GM12892 (cell line): ENCODE results near the gene TNK1.

Experiments used
- POLR2A ChIP-seq: IDR thresholded peaks from 2 replicates; pipeline ENCODE4 v1.6.1; 2011; ENCODE audit warnings: low read depth, low read length, control low read depth
- POLR2AphosphoS5 ChIP-seq: IDR thresholded peaks from 2 replicates; pipeline ENCODE4 v1.6.1; 2011; ENCODE audit warnings: low read depth, low read length, control low read depth

GRCh38 chr17:7391307-7391706, 10.4 kb downstream of the TNK1 start:
- no peak for TF ChIP-seq POLR2A
- TF ChIP-seq POLR2AphosphoS5: no peak
